A549 (cell line): ENCODE data around the gene NUP214.

Source experiments
- EP300 ChIP-seq, 2 experiments: fragments of >200 bp; sonication (Bioruptor Twin); formaldehyde crosslinking; IDR thresholded peaks; 2 replicates in 1 of 2; 3 replicates in 1 of 2; pipeline ENCODE4 v1.6.1; 2016 to 2017
- KDM1A ChIP-seq: fragments of 200-600 bp; sonication (generic); IDR thresholded peaks from 2 replicates; pipeline ENCODE4 v1.6.1; 2016; ENCODE audit warnings: low read depth, mild to moderate bottlenecking
- KDM5A ChIP-seq: fragments of 200-600 bp; sonication (generic); IDR thresholded peaks from 2 replicates; pipeline ENCODE4 v1.6.1; 2016; ENCODE audit warnings: antibody characterized with exemption, mild to moderate bottlenecking
- MAFK ChIP-seq: fragments of 450-650 bp; IDR thresholded peaks from 2 replicates; pipeline ENCODE4 v1.6.1; 2014; ENCODE audit not compliant: partially characterized antibody
- RAD21 ChIP-seq, 2 experiments: fragments of >200 bp in 1 of 2; sonication (Bioruptor Twin) in 1 of 2; formaldehyde crosslinking in 1 of 2; IDR thresholded peaks in 1 of 2; conservative IDR thresholded peaks in 1 of 2; 2 replicates in 1 of 2; 3 replicates in 1 of 2; pipeline ENCODE4 v1.6.1; 2012 to 2018; ENCODE audit warnings: inconsistent platforms in 1 of 2
- RFX5 ChIP-seq: fragments of 450-650 bp; IDR thresholded peaks from 2 replicates; pipeline ENCODE4 v1.7.1; 2014; ENCODE audit warnings: antibody characterized with exemption, mild to moderate bottlenecking, moderate library complexity
- RNF2 ChIP-seq: fragments of 200-600 bp; sonication (generic); IDR thresholded peaks from 2 replicates; pipeline ENCODE4 v1.6.1; 2016; ENCODE audit warnings: low read depth, mild to moderate bottlenecking, antibody characterized with exemption, moderate library complexity, borderline replicate concordance
- TF ChIP-seq, protein P1 (sequence below): fragments of >200 bp; sonication (Bioruptor Twin); formaldehyde crosslinking; IDR thresholded peaks from 3 replicates; pipeline ENCODE4 v1.5.1; 2016
- TF ChIP-seq, protein P2 (sequence below): fragments of >200 bp; sonication (Bioruptor Twin); formaldehyde crosslinking; IDR thresholded peaks from 3 replicates; pipeline ENCODE4 v1.6.1; 2016

DNA sequence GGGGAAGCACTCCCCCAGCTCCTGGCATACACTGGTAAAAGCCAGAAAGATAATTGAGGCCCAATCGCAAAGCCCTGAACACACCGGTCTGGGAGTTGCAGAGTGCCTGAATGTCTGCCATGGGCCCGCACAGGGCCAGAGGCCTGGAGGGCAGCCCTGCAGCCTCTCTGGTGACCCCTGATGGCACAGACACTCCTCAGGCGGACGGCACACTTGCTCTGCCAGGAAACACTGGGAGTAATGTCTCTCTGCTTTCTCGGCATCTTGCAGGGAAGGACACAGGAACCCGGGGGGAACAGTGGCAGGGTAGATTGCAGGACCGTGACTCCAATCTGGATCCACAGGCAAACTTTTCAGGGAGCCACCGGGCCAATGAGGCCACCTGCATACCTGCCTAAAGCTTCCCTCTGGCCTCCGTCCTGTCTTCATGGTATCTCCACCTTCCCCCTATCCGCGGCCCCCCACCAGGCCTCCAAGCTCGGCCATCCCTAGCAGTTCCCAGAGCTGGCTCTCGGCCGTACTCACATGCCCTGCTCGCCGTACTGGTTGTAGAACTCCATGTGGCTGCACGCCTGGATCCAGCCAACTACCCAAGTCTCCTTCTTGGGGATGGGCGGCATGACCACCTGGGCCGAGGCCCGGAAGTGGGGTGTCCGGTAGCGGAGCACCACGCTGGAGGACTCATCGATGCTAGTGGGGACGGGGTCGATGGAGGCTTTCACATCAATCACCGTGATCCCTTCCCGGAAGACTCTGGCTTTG, 150.1 kb downstream of the NUP214 start:
- TF ChIP-seq, protein P1, sequence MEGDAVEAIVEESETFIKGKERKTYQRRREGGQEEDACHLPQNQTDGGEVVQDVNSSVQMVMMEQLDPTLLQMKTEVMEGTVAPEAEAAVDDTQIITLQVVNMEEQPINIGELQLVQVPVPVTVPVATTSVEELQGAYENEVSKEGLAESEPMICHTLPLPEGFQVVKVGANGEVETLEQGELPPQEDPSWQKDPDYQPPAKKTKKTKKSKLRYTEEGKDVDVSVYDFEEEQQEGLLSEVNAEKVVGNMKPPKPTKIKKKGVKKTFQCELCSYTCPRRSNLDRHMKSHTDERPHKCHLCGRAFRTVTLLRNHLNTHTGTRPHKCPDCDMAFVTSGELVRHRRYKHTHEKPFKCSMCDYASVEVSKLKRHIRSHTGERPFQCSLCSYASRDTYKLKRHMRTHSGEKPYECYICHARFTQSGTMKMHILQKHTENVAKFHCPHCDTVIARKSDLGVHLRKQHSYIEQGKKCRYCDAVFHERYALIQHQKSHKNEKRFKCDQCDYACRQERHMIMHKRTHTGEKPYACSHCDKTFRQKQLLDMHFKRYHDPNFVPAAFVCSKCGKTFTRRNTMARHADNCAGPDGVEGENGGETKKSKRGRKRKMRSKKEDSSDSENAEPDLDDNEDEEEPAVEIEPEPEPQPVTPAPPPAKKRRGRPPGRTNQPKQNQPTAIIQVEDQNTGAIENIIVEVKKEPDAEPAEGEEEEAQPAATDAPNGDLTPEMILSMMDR: no peak
- no peak for TF ChIP-seq RFX5
- TF ChIP-seq KDM5A: no peak
- TF ChIP-seq EP300 (IDR thresholded peaks at IDR 0.05): no peak
- no peak for TF ChIP-seq KDM1A
- no peak for TF ChIP-seq MAFK
- TF ChIP-seq, protein P2, sequence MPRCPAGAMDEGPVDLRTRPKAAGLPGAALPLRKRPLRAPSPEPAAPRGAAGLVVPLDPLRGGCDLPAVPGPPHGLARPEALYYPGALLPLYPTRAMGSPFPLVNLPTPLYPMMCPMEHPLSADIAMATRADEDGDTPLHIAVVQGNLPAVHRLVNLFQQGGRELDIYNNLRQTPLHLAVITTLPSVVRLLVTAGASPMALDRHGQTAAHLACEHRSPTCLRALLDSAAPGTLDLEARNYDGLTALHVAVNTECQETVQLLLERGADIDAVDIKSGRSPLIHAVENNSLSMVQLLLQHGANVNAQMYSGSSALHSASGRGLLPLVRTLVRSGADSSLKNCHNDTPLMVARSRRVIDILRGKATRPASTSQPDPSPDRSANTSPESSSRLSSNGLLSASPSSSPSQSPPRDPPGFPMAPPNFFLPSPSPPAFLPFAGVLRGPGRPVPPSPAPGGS: no peak
- 0 out of 5 replicates have a peak, but pooled peaks of 1 of the 2 experiments have one; percentile 12 for TF ChIP-seq RAD21 (conservative IDR thresholded peaks at IDR 0.05 in 1 of 2, IDR thresholded peaks at IDR 0.05 in 1 of 2)
- TF ChIP-seq RNF2: no peak
